Progenitor cell of endocrine pancreas (in vitro differentiated cells): ENCODE measurements around the gene HERC5. TPM values are rescaled to one million over a fixed set of nuclear protein-coding genes. Genes with fewer than 3 reads are reported as not detected.

Source experiments
- DNase-seq: peaks from one replicate; pipeline ENCODE4 v3.0.0; 2021; ENCODE audit warnings: low spot score; ENCODE audit not compliant: unreplicated experiment
- H3K27ac Mint-ChIP-seq: 2 replicates; pipeline ENCODE4 v1.8.0; 2021; ENCODE audit warnings: mild to moderate bottlenecking, moderate library complexity, mixed read lengths
- H3K27me3 Mint-ChIP-seq: 2 replicates; pipeline ENCODE4 v1.8.0; 2021; ENCODE audit warnings: mixed read lengths
- H3K36me3 Mint-ChIP-seq: 2 replicates; pipeline ENCODE4 v1.8.0; 2022; ENCODE audit warnings: mixed read lengths; ENCODE audit not compliant: insufficient read depth
- H3K4me1 Mint-ChIP-seq: 2 replicates; pipeline ENCODE4 v1.8.0; 2021; ENCODE audit warnings: low read depth, mixed read lengths
- H3K4me3 Mint-ChIP-seq: 2 replicates; pipeline ENCODE4 v1.8.0; 2021; ENCODE audit warnings: low read depth, mild to moderate bottlenecking, moderate library complexity, mixed read lengths
- H3K9me3 Mint-ChIP-seq: 2 replicates; pipeline ENCODE4 v1.8.0; 2021; ENCODE audit warnings: low read depth, mixed read lengths
- total RNA-seq: library from RNA; stranded (reverse); gene quantifications from 2 replicates; pipeline ENCODE4 v1.2.1, GENCODE V29; 2021
- TF ChIP-seq, protein P1 (sequence below): fragments of 200-600 bp; sonication (generic); IDR thresholded peaks from one replicate; pipeline ENCODE4 v1.5.0; 2021; ENCODE audit warnings: antibody characterized with exemption, mild to moderate bottlenecking; ENCODE audit not compliant: unreplicated experiment

Gene HERC5
- total RNA-seq, 1 donor from 2014 or later, result 2.6 TPM

DNA sequence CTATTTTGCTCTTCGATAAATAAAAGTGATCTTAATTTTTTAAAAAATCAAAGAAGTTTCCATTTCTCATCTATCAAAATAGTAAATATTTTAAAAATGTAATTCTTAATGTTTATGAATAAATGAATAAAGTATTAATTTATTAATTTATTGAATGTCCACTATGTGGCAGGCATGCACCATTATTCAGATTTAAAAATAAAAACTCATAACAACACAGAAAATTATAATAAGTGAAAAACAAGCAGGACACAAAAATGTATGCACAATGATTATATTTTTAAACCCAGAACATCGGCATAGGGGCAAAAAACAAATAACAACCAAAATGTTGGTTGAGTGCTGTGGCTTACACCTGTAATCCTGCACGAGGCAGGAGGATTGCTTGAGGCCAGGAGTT is 71.9 kb downstream of the HERC5 start:
- Mint-ChIP-seq H3K36me3 (no peaks in the 10 kb centered on the region), H3K27ac (no peak overlapping the region), H3K4me3 (no peak overlapping the region), H3K4me1 (peaks cover 1% of the 10 kb centered on the region), H3K9me3 (no peaks in the 10 kb centered on the region), H3K27me3 (no peaks in the 10 kb centered on the region)
- DNase-seq, result no peak
- TF ChIP-seq, protein P1, sequence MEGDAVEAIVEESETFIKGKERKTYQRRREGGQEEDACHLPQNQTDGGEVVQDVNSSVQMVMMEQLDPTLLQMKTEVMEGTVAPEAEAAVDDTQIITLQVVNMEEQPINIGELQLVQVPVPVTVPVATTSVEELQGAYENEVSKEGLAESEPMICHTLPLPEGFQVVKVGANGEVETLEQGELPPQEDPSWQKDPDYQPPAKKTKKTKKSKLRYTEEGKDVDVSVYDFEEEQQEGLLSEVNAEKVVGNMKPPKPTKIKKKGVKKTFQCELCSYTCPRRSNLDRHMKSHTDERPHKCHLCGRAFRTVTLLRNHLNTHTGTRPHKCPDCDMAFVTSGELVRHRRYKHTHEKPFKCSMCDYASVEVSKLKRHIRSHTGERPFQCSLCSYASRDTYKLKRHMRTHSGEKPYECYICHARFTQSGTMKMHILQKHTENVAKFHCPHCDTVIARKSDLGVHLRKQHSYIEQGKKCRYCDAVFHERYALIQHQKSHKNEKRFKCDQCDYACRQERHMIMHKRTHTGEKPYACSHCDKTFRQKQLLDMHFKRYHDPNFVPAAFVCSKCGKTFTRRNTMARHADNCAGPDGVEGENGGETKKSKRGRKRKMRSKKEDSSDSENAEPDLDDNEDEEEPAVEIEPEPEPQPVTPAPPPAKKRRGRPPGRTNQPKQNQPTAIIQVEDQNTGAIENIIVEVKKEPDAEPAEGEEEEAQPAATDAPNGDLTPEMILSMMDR, result no peak

DNA sequence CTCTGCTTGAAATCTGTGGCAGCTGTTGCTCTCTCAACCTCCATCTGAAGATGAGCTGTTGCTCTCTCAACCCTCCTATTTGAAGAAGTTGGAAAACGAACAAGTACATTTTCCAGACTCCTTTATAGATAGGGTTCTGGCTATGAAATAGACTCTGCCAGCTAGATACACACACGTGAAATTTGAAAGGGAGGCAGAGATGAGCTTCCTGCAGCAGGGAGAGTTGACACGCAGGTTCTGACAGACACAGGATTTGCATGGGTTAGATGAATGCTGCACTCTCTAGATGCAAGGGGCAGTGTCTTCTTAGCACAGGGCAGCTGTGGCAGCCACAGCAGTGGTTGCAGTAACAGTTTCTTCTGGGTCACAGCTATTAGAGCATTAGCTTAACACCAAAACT is 74.6 kb downstream of the HERC5 start:
- H3K36me3 Mint-ChIP-seq, result no peaks in the 10 kb centered on the region
- no peak overlapping the region for H3K4me3 Mint-ChIP-seq
- no peaks in the 10 kb centered on the region for H3K4me1 Mint-ChIP-seq
- H3K9me3 Mint-ChIP-seq, result no peaks in the 10 kb centered on the region
- TF ChIP-seq, protein P1, result no peak
- no peak overlapping the region for H3K27ac Mint-ChIP-seq
- DNase-seq, result no peak
- H3K27me3 Mint-ChIP-seq, result no peaks in the 10 kb centered on the region

DNA sequence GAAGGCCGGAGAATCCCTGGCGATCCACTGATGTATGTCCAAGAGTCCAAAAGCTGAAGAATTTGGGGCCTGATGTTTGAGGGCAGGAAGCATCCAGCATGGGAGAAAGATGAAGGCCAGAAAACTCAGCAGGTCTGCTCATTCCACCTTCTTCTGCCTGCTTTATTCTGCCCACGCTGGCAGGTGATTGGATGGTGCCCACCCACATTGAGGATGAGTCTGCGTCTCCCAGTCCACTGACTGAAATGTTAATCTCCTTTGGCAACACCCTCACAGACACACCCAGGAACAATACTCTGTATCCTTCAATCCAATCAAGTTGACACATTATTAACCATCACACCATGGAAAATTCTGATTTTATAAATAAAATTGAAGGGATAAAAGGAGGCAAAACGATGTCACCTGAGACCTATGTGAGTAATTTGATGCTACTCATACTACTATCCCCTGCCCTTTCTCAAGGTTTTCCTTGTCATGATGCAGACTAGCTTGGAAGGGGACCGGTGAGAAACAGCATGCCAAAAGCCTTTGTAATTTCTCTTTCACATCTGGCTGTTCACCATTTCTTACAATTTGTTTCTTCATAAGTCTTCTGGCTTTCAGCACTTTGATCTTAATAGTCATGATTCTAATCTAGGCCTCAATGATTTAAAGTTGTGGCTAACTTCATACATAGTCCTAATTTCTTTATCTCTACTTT is 76.3 kb downstream of the HERC5 start:
- TF ChIP-seq, protein P1, result no peak
- no peaks in the 10 kb centered on the region for H3K36me3 Mint-ChIP-seq
- H3K9me3 Mint-ChIP-seq, result no peaks in the 10 kb centered on the region
- no peaks in the 10 kb centered on the region for H3K4me1 Mint-ChIP-seq
- H3K27me3 Mint-ChIP-seq, result no peaks in the 10 kb centered on the region
- H3K27ac Mint-ChIP-seq, result no peak overlapping the region
- no peak for DNase-seq
- H3K4me3 Mint-ChIP-seq, result no peak overlapping the region

DNA sequence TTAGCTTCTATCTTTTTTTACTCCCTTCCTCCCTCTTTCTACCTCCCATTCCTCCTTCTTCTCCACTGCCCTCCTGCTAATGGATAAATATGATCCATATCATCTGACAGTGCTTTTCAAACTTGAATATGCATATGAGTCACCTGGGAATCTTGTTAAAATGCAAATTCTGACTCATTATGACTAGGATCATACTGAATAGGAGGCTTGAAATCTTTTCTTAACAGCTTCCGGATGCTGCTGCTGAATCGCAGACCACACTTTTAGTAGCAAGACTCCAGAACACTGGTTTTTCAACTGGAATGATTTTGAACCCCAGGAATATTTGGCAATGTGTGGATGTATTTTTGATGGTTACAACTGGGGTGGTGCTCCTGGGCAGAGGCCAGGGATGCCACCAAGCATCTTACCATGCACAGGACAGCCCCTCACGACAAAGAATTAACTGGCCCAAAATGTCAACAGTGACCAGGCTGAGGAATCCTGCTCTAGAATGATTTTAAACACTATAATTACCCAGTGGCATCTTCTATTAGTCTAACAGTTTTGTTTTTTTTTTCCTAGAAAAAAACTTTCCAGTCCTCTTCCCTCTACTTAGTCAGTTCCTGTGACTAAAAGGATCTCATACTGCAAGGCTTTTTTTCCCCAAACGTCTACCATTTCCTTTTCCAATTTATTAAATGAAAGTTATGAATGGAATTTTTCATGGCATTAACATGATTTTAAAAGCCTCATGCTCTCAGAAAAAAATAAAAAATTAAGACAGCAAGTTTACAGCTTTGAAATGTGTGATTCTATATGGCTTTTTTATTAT is 77.2 kb downstream of the HERC5 start:
- no peaks in the 10 kb centered on the region for H3K27me3 Mint-ChIP-seq
- DNase-seq, result no peak
- no peak overlapping the region for H3K27ac Mint-ChIP-seq
- H3K4me3 Mint-ChIP-seq, result no peak overlapping the region
- H3K36me3 Mint-ChIP-seq, result no peaks in the 10 kb centered on the region
- TF ChIP-seq, protein P1, result no peak
- no peaks in the 10 kb centered on the region for H3K9me3 Mint-ChIP-seq
- H3K4me1 Mint-ChIP-seq, result no peaks in the 10 kb centered on the region

DNA sequence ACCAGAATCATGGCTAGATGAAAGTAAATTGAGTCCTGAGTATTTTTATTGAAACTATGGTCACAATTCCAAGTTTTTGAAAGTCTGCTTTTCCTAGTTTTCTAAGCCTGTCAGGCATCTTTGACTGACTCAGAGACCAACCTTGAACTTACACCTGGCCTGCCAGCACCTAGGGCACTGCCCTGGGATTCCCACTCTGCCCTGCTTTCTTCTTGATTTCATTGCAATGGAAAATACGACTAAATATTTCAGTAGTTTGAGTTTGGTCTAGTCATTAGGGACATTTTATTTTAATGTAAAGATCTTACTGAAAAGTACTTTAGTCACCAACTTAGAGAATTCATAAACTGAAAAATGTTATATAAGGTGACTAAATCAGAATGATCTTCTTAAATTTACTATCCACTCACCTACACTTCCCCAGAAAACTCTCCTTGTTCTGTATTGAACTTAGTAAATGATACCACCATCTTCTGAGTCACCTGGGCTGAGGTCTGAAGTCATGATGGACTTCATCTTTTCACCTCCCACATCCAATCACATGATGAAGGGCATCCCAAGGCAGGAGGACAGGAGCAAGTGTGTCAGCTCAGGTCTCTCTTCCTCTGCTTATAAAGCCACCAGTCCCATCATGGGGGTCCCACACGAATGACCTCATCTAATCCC is 78.3 kb downstream of the HERC5 start:
- no peak overlapping the region for H3K27ac Mint-ChIP-seq
- no peaks in the 10 kb centered on the region for H3K36me3 Mint-ChIP-seq
- H3K4me1 Mint-ChIP-seq, result peaks cover 4% of the 10 kb centered on the region
- H3K27me3 Mint-ChIP-seq, result no peaks in the 10 kb centered on the region
- no peak for DNase-seq
- TF ChIP-seq, protein P1, result no peak
- no peak overlapping the region for H3K4me3 Mint-ChIP-seq
- no peaks in the 10 kb centered on the region for H3K9me3 Mint-ChIP-seq
